H1 (cell line): ENCODE measurements around the gene IL26.

Source experiments
- ATF3 ChIP-seq: IDR thresholded peaks from 2 replicates; pipeline ENCODE4 v1.6.1; 2011; ENCODE audit warnings: low read depth, mild to moderate bottlenecking, low read length; ENCODE audit not compliant: insufficient read depth
- GTF2F1 ChIP-seq: IDR thresholded peaks from 2 replicates; pipeline ENCODE4 v1.6.1; 2012; ENCODE audit warnings: low read depth, low read length, improper control_type of control experiment, borderline replicate concordance
- MAX ChIP-seq: IDR thresholded peaks from 2 replicates; pipeline ENCODE4 v1.6.1; 2012; ENCODE audit warnings: inconsistent platforms

GRCh38 chr12:68180792-68181744 lies 44.5 kb downstream of the IL26 start:
- TF ChIP-seq ATF3 (no peak), MAX (no peak), GTF2F1 (no peak)
